DND-41 (cell line): Measurements from ENCODE around the gene CNPPD1.

Experiments
- ATAC-seq: fragments of 200-7000 bp; cut with Tn5 transposase; 3 replicates; pipeline ENCODE4 v1.9.1; 2021; ENCODE audit warnings: low read depth; ENCODE audit not compliant: insufficient read depth
- DNase-seq: peaks from one replicate; pipeline ENCODE4 v3.0.0-alpha.2; 2020
- H2AFZ ChIP-seq: 2 replicates; pipeline ENCODE4 v1.6.0; 2012; ENCODE audit warnings: low read depth, low read length
- H3K27ac ChIP-seq: 2 replicates; pipeline ENCODE4 v1.5.1; 2012; ENCODE audit warnings: low read length, inconsistent platforms
- H3K27me3 ChIP-seq: fragments of 200-600 bp; sonication (generic); 2 replicates; pipeline ENCODE4 v1.6.0; 2012; ENCODE audit warnings: low read length, mild to moderate bottlenecking, inconsistent platforms; ENCODE audit not compliant: insufficient read depth, poor library complexity
- H3K36me3 ChIP-seq: 2 replicates; pipeline ENCODE4 v1.5.1; 2012; ENCODE audit warnings: low read length, inconsistent platforms; ENCODE audit not compliant: insufficient read depth
- H3K4me1 ChIP-seq: 2 replicates; pipeline ENCODE4 v1.5.1; 2012; ENCODE audit warnings: mild to moderate bottlenecking, low read length; ENCODE audit not compliant: insufficient read depth
- H3K4me2 ChIP-seq: 2 replicates; pipeline ENCODE4 v1.6.0; 2012; ENCODE audit warnings: mild to moderate bottlenecking, moderate library complexity, low read length, inconsistent platforms; ENCODE audit not compliant: insufficient read depth
- H3K4me3 ChIP-seq, 2 experiments: fragments of 200-600 bp in 1 of 2; shearing (Covaris generic) in 1 of 2; 2 replicates each; pipeline ENCODE4 v1.5.1; 2012 to 2016; ENCODE audit warnings: inconsistent platforms in 2 of 2, low read length in 2 of 2, mild to moderate bottlenecking in 2 of 2, low read depth in 1 of 2, moderate library complexity in 1 of 2
- H3K79me2 ChIP-seq: 2 replicates; pipeline ENCODE4 v1.6.0; 2012; ENCODE audit warnings: low read length, inconsistent platforms; ENCODE audit not compliant: insufficient read depth
- H3K9ac ChIP-seq: 2 replicates; pipeline ENCODE4 v1.6.0; 2012; ENCODE audit warnings: low read depth, mild to moderate bottlenecking, inconsistent platforms, low read length, moderate library complexity
- H3K9me3 ChIP-seq: 2 replicates; pipeline ENCODE4 v1.5.1; 2012; ENCODE audit warnings: low read length, moderate library complexity, mild to moderate bottlenecking, inconsistent platforms; ENCODE audit not compliant: insufficient read depth, severe bottlenecking
- H4K20me1 ChIP-seq: 2 replicates; pipeline ENCODE4 v1.6.0; 2012; ENCODE audit warnings: low read length; ENCODE audit not compliant: insufficient read depth
- CTCF ChIP-seq: IDR thresholded peaks from 2 replicates; pipeline ENCODE4 v1.5.1; 2012; ENCODE audit warnings: borderline replicate concordance, low read length, moderate library complexity, mild to moderate bottlenecking; ENCODE audit not compliant: poor library complexity, severe bottlenecking; ENCODE audit errors: extremely low read depth
- EZH2 ChIP-seq: IDR thresholded peaks from 3 replicates; pipeline ENCODE4 v1.6.1; 2012; ENCODE audit warnings: borderline replicate concordance, low read depth, mild to moderate bottlenecking, moderate library complexity, low read length, inconsistent platforms; ENCODE audit not compliant: severe bottlenecking

CNPPD1 gene

GRCh38 chr2:219176818-219177551 is at the start of gene CNPPD1:
Gene CNPPD1, minus strand, starts transcription at chr2:219176925. Its CDS starts 97 bp downstream, at chr2:219176828.
- peaks cover 29% of the 10 kb centered on the region; the same call in 1 of the 2 replicates for H4K20me1 ChIP-seq
- H3K4me1 ChIP-seq: peaks cover 39% of the 10 kb centered on the region
- H3K36me3 ChIP-seq: peaks cover 57% of the 10 kb centered on the region
- H3K9ac ChIP-seq: peak within 1 kb of the TSS; percentile 97
- H3K4me2 ChIP-seq: peak within 1 kb of the TSS; percentile 99
- peak within 1 kb of the TSS; percentile 99 for H3K27ac ChIP-seq
- ATAC-seq (peak; percentile 81), DNase-seq (peak; percentile 87)
- peaks cover 43% of the 10 kb centered on the region for H3K79me2 ChIP-seq
- H3K27me3 ChIP-seq: no peaks in the 10 kb centered on the region
- TF ChIP-seq CTCF: no peak
- TF ChIP-seq EZH2: no peak
- H3K4me3 ChIP-seq: peak within 1 kb of the TSS; percentile 67 to 97
- peak within 1 kb of the TSS; percentile 96 for H2AFZ ChIP-seq
- no peaks in the 10 kb centered on the region for H3K9me3 ChIP-seq

DNA sequence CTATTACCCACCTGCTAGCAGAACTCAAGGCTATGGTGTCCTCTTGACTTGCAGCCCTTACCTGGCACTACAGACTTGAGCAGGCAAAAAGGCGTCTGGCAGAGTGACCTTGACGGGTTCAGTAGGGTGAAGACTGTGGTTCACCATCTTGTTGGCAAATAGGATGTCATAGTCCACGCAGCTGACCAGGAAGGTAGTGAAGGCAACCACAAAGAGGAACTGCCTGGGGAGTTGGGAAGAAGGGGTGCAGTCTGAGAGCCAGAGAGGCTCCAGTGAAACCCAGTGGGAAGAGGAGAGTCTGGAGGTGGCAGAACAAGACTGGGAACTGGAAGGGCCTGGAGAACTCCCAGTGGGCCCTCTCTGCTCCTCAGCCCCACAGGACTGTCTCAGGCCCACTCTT is 48.6 kb upstream of the CNPPD1 start:
- peaks cover 32% of the 10 kb centered on the region for H3K79me2 ChIP-seq
- H2AFZ ChIP-seq: no peak overlapping the region
- H3K4me2 ChIP-seq: no peak overlapping the region
- no peak overlapping the region for H3K4me3 ChIP-seq
- H3K4me1 ChIP-seq: peaks cover 21% of the 10 kb centered on the region
- H3K27me3 ChIP-seq: no peaks in the 10 kb centered on the region
- H3K27ac ChIP-seq: no peak overlapping the region
- peaks cover 8% of the 10 kb centered on the region; the same call in 1 of the 2 replicates for H4K20me1 ChIP-seq
- DNase-seq (no peak), ATAC-seq (no peak)
- TF ChIP-seq CTCF (no peak), EZH2 (no peak)
- H3K36me3 ChIP-seq: peaks cover 71% of the 10 kb centered on the region
- no peaks in the 10 kb centered on the region for H3K9me3 ChIP-seq
- H3K9ac ChIP-seq: no peak overlapping the region

DNA sequence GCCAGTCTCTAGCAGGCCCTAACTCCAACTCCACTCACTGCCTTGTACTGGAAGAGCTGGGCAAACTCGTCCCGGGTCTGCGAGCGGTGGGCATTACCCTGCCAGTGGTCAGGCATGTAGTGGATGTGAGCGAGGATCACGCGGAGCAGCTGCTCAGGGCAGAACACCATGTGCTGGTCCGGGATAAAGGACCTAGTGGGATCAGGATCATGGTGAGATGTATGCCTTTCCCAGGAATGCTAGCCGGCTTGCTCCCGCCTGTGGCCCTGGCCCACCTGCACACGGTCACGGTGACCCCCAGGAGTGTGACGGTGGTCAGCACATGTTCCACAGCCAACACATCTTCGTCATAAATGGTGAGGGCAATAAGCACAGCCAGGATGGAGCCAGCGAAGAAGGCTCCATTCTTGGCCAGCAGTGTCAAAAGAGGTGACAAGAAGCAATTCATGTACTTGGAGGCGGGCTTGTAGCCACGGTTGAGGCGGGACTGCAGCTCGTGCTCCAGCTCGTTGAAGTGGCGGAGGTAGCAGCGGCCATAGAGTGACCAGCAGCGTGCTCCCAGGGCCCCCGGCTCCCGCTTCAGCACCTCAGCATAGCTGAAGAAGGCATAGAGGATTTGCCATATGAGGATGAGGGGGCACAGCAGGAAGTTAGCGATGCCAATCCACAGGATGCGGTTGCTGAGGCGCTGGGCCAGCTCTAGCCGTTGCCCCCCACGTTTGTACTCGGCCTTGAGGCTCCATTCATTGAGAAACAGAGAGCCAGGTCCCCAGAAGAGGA is 47.3 kb upstream of the CNPPD1 start:
- no peak for ATAC-seq

More for the DNA sequence above, 47.3 kb upstream of the CNPPD1 start:
- no peaks in the 10 kb centered on the region for H3K27me3 ChIP-seq
- H3K4me1 ChIP-seq: peaks cover 19% of the 10 kb centered on the region
- no peak overlapping the region for H3K4me3 ChIP-seq
- no peak for DNase-seq
- H3K27ac ChIP-seq: no peak overlapping the region
- H3K9me3 ChIP-seq: no peaks in the 10 kb centered on the region
- H4K20me1 ChIP-seq: peaks cover 8% of the 10 kb centered on the region; the same call in 1 of the 2 replicates
- H2AFZ ChIP-seq: no peak overlapping the region
- no peak overlapping the region for H3K4me2 ChIP-seq
- H3K36me3 ChIP-seq: peaks cover 84% of the 10 kb centered on the region
- TF ChIP-seq EZH2: no peak
- no peak for TF ChIP-seq CTCF
- H3K79me2 ChIP-seq: peaks cover 25% of the 10 kb centered on the region
- no peak overlapping the region for H3K9ac ChIP-seq
